Cardiac fibroblast (primary cell): ENCODE results near the gene SLMAP.

Experiments used
- DNase-seq, 2 donors: peaks; one replicate each; pipeline versions ENCODE4 v3.0.0 to v3.0.0-alpha.2; 2010; ENCODE audit warnings: low read depth in 2 of 2
- H3K4me3 ChIP-seq, 2 donors: replicated peaks in 1 of 2; 1 replicate in 1 of 2; 2 replicates in 1 of 2; pipeline ENCODE4 v1.5.1; 2011; ENCODE audit warnings: low read depth in 2 of 2, low read length in 2 of 2, mild to moderate bottlenecking in 2 of 2, moderate library complexity in 1 of 2
- CTCF ChIP-seq: IDR thresholded peaks from one replicate; pipeline ENCODE4 v1.5.1; 2011; ENCODE audit warnings: low read depth, mild to moderate bottlenecking, low read length, inconsistent platforms

Gene SLMAP

GRCh38 chr3:57933602-57934001 lies 177.5 kb downstream of the SLMAP start:
- no peak for TF ChIP-seq CTCF
- no peak overlapping the region for H3K4me3 ChIP-seq
- no peak for DNase-seq

- no peak overlapping the region for H3K4me3 ChIP-seq
- TF ChIP-seq CTCF, result no peak
- DNase-seq, result no peak
Measured at GRCh38 chr3:57934373-57934772, 178.3 kb downstream of the SLMAP start.

GRCh38 chr3:57935539-57935938 lies 179.4 kb downstream of the SLMAP start:
- H3K4me3 ChIP-seq, result no peak overlapping the region
- no peak for TF ChIP-seq CTCF
- no peak for DNase-seq

GRCh38 chr3:57937092-57937491 lies 181.0 kb downstream of the SLMAP start:
- H3K4me3 ChIP-seq, result no peak overlapping the region
- no peak for TF ChIP-seq CTCF
- DNase-seq, result no peak

- TF ChIP-seq CTCF, result no peak
- no peak overlapping the region for H3K4me3 ChIP-seq
- no peak for DNase-seq
Measured at GRCh38 chr3:57939775-57940174, 183.7 kb downstream of the SLMAP start.

GRCh38 chr3:57942388-57942787 lies 186.3 kb downstream of the SLMAP start:
- no peak for TF ChIP-seq CTCF
- no peak for DNase-seq
- H3K4me3 ChIP-seq, result no peak overlapping the region

GRCh38 chr3:57942872-57943283 lies 186.8 kb downstream of the SLMAP start:
- H3K4me3 ChIP-seq, result no peak overlapping the region
- TF ChIP-seq CTCF, result no peak
- DNase-seq, result no peak
